Measurements from ENCODE around the gene DLGAP4. TPM values are rescaled to one million over a fixed set of nuclear protein-coding genes. Genes with fewer than 3 reads are reported as not detected.

Gene DLGAP4
- total and polyA plus RNA-seq, 2 of the 13 experiments (the other 11 are each of a cell fraction or from before 2014, with no cell fraction given), result 15.2 to 26.7 TPM

DNA sequence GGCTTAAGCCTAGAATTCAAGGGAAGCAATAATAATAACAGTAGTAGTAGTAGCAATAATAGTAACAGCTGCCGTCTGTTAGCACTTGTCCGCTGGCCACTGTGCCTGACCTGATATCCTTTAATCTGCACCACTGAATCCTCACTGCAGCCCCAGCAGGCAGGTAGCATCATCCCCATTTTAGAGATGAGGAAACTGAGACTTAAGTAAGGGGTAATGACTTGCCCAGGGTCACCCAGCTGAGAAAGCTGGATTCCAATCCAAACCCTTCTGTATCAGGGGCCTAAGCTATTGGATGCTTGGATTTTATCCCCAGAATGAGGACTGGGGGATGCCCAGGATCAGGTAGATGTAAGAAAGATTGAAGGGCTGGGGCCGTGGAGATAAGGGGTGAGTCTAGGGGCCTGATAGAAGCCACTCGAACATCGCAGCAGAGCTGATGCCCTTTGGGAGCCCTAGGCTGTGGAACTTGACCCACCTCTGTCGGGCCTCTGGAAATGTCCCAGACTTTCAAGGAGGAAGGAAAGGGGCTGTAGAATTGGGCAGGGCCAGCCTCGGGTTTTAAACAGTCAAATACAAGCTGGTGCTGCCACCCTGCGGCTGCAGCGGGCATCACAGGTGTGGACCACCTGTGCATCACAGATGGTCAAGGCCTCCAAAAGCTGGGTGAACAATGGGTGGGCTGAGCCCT is 133.0 kb downstream of the DLGAP4 start (continued):
- TF ChIP-seq LCORL (IDR thresholded peaks at IDR 0.05), result no peak
- TF ChIP-seq LCORL (CRISPR knock-in tag; IDR thresholded peaks at IDR 0.05), result no peak
- TF ChIP-seq BHLHE40 (IDR thresholded peaks at IDR 0.05; ENCODE audit: low read length), result peak; percentile 37; the same call in 1 of the 2 replicates
- TF ChIP-seq ZBTB8A (CRISPR knock-in tag; IDR thresholded peaks at IDR 0.05; ENCODE audit: borderline replicate concordance, low read depth), result no peak
- peak; percentile 57 for TF ChIP-seq TBL1XR1 (IDR thresholded peaks at IDR 0.05; ENCODE audit: borderline replicate concordance, low read length, partially characterized antibody)
- no peak for TF ChIP-seq NBN (conservative IDR thresholded peaks at IDR 0.05)
- TF ChIP-seq KDM4B (CRISPR knock-in tag; IDR thresholded peaks at IDR 0.05), result peak; percentile 51; the same call in 1 of the 2 replicates
- TF ChIP-seq PITX1 (CRISPR knock-in tag; IDR thresholded peaks at IDR 0.05), result no peak

DNA sequence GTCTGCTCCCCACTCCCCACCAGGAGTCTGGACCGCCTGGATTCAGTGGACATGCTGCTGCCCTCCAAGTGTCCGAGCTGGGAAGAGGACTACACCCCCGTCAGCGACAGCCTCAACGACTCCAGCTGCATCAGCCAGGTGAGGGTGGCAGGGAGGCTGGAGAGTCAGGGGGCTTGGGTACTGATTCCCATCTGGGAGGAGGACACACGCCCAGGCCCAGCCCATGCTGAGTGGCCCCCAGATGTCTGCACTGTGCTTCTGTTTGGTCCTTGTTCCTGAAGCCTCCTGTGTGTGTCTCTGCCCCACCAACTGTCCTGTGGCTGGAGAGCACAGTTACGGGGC is 133.6 kb downstream of the DLGAP4 start:
- WGBS (ENCODE audit: low lambda C conversion rate), result 37% methylated on average over 3 of the region's 7 CpGs
- TF ChIP-seq, protein P1, sequence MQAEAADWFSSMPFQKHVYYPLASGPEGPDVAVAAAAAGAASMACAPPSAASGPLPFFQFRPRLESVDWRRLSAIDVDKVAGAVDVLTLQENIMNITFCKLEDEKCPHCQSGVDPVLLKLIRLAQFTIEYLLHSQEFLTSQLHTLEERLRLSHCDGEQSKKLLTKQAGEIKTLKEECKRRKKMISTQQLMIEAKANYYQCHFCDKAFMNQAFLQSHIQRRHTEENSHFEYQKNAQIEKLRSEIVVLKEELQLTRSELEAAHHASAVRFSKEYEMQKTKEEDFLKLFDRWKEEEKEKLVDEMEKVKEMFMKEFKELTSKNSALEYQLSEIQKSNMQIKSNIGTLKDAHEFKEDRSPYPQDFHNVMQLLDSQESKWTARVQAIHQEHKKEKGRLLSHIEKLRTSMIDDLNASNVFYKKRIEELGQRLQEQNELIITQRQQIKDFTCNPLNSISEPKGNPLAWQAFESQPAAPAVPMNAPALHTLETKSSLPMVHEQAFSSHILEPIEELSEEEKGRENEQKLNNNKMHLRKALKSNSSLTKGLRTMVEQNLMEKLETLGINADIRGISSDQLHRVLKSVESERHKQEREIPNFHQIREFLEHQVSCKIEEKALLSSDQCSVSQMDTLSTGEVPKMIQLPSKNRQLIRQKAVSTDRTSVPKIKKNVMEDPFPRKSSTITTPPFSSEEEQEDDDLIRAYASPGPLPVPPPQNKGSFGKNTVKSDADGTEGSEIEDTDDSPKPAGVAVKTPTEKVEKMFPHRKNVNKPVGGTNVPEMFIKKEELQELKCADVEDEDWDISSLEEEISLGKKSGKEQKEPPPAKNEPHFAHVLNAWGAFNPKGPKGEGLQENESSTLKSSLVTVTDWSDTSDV (CRISPR knock-in tag; IDR thresholded peaks at IDR 0.05), result peak; percentile 34; the same call in 1 of the 2 replicates
- TF ChIP-seq, protein P2, sequence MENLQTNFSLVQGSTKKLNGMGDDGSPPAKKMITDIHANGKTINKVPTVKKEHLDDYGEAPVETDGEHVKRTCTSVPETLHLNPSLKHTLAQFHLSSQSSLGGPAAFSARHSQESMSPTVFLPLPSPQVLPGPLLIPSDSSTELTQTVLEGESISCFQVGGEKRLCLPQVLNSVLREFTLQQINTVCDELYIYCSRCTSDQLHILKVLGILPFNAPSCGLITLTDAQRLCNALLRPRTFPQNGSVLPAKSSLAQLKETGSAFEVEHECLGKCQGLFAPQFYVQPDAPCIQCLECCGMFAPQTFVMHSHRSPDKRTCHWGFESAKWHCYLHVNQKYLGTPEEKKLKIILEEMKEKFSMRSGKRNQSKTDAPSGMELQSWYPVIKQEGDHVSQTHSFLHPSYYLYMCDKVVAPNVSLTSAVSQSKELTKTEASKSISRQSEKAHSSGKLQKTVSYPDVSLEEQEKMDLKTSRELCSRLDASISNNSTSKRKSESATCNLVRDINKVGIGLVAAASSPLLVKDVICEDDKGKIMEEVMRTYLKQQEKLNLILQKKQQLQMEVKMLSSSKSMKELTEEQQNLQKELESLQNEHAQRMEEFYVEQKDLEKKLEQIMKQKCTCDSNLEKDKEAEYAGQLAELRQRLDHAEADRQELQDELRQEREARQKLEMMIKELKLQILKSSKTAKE (CRISPR knock-in tag; IDR thresholded peaks at IDR 0.05; ENCODE audit: borderline replicate concordance), result no peak
- 0 out of 2 replicates have a peak, but pooled peaks have one; percentile 2 for TF ChIP-seq ZNF33B (CRISPR knock-in tag; IDR thresholded peaks at IDR 0.05)
- TF ChIP-seq, protein P3, sequence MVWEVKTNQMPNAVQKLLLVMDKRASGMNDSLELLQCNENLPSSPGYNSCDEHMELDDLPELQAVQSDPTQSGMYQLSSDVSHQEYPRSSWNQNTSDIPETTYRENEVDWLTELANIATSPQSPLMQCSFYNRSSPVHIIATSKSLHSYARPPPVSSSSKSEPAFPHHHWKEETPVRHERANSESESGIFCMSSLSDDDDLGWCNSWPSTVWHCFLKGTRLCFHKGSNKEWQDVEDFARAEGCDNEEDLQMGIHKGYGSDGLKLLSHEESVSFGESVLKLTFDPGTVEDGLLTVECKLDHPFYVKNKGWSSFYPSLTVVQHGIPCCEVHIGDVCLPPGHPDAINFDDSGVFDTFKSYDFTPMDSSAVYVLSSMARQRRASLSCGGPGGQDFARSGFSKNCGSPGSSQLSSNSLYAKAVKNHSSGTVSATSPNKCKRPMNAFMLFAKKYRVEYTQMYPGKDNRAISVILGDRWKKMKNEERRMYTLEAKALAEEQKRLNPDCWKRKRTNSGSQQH (CRISPR knock-in tag; IDR thresholded peaks at IDR 0.05; ENCODE audit: low read depth), result no peak

More for the DNA sequence above, 133.6 kb downstream of the DLGAP4 start:
- H4K20me1 ChIP-seq (ENCODE audit: insufficient read depth, low read length), result peaks cover 3% of the 10 kb centered on the region; the same call in 1 of the 2 replicates
- no peaks in the 10 kb centered on the region for H3K9me3 ChIP-seq (ENCODE audit: low read length)
- no peak overlapping the region for H3K27ac ChIP-seq (ENCODE audit: extremely low read length, insufficient read depth, low read length)
- no peaks in the 10 kb centered on the region for H3K4me1 ChIP-seq (ENCODE audit: insufficient read depth, low read length)
- no peaks in the 10 kb centered on the region for H3K79me2 ChIP-seq (ENCODE audit: insufficient read depth, low read length)
- no peak for DNase-seq (ENCODE audit: low spot score)
- ChIA-PET CTCF (ENCODE audit: low intra/inter-chr PET ratio, low total read pairs) (interaction anchor here (1.2 to 2.3 kb wide), 5 partner anchors 166 to 445 kb away, joined by 3 to 27 read pairs (median 5); no protein-coding TSS in a partner anchor), POLR2A (interaction anchor here (1.0 kb wide), 1 partner anchor 238 kb away, joined by 3 read pairs; no protein-coding TSS in a partner anchor)
- no peak overlapping the region for H3K4me3 ChIP-seq (replicated peaks in 1 of 3; ENCODE audit: insufficient read depth in 1 of 3, low read depth in 2 of 3, low read length in 3 of 3)
- no peak; the same call in 2 of the 3 replicates for ATAC-seq
- no peak overlapping the region for H3K4me2 ChIP-seq (ENCODE audit: low read depth, low read length)
- FAIRE-seq, result no peak
- in situ Hi-C loops (cut with HindIII; ENCODE audit: extremely low pct_ligation_motif_present, low pct_unique_long_range_greater_than_20kb), result loop anchor here (5.0 to 10.0 kb wide), 3 partner anchors 162 to 455 kb away; no protein-coding TSS in a partner anchor
- H2AFZ ChIP-seq (ENCODE audit: low read length), result no peak overlapping the region
- intact Hi-C loops (cut with micrococcal nuclease; ENCODE audit: unreplicated experiment), result loop anchor here (1.0 to 10.0 kb wide), 4 partner anchors 225 to 445 kb away; no protein-coding TSS in a partner anchor
- H3K9ac ChIP-seq (ENCODE audit: insufficient read depth, low read depth, low read length), result no peak overlapping the region
- BruUV-seq (replicated peaks), result no TSS peak
- H3K36me3 ChIP-seq (replicated peaks in 1 of 2; ENCODE audit: control insufficient read depth in 1 of 2, insufficient read depth in 2 of 2, low read length in 2 of 2), result no peaks in the 10 kb centered on the region
- peaks cover 3 to 17% of the 10 kb centered on the region in 2 experiments; a peak in 3 of 5 replicates for H3K27me3 ChIP-seq (ENCODE audit: control insufficient read depth in 1 of 2, insufficient read depth in 2 of 2, low read length in 2 of 2)

All from HepG2 (cell line).